Panc1 (cell line): ENCODE measurements around the gene CREB5. TPM values are rescaled to one million over a fixed set of nuclear protein-coding genes. Genes with fewer than 3 reads are reported as not detected.

Source experiments
- ATAC-seq: fragments of 200-7000 bp; cut with Tn5 transposase; 2 replicates; pipeline ENCODE4 v1.9.1; 2020; ENCODE audit warnings: mild to moderate bottlenecking, moderate library complexity
- BruUV-seq: library from RNA; stranded (reverse); fragments of 400-500 nt; replicated peaks from 2 replicates; lab custom pipeline; 2021; lab: Mats Ljungman, UMichigan
- CTCF ChIA-PET: fragments of 300-600 bp; sonication (Branson Sonifier 250); formaldehyde crosslinking; loops from one replicate; lab custom pipeline; 2022; ENCODE audit warnings: antibody characterized with exemption; lab: Charles Lee
- POLR2A ChIA-PET: fragments of 300-600 bp; sonication (Branson Sonifier 250); formaldehyde crosslinking; loops from one replicate; lab custom pipeline; 2022; ENCODE audit warnings: antibody characterized with exemption; lab: Charles Lee
- DNase-seq: peaks from one replicate; pipeline ENCODE4 v3.0.0-alpha.2; 2010; ENCODE audit warnings: low read depth, low spot score
- H3K27ac ChIP-seq: 2 replicates; pipeline ENCODE4 v1.5.1; 2011; ENCODE audit warnings: mild to moderate bottlenecking, low read length, inconsistent platforms
- H3K27me3 ChIP-seq: fragments of 200-500 bp; sonication (Bioruptor generic); 2 replicates; pipeline ENCODE4 v1.6.0; 2014; ENCODE audit warnings: low read length, inconsistent platforms; ENCODE audit not compliant: control insufficient read depth, insufficient read depth
- H3K36me3 ChIP-seq: fragments of 200-500 bp; sonication (Bioruptor generic); 2 replicates; pipeline ENCODE4 v1.5.1; 2014; ENCODE audit warnings: inconsistent platforms, mild to moderate bottlenecking, low read length, moderate library complexity; ENCODE audit not compliant: control insufficient read depth, insufficient read depth
- H3K4me1 ChIP-seq: 2 replicates; pipeline ENCODE4 v1.5.1; 2011; ENCODE audit warnings: inconsistent platforms, mild to moderate bottlenecking, low read length, moderate library complexity; ENCODE audit not compliant: control insufficient read depth, insufficient read depth
- H3K4me3 ChIP-seq, 2 experiments: 2 replicates each; pipeline ENCODE4 v1.5.1; 2011 to 2012; ENCODE audit warnings: low read depth in 2 of 2, low read length in 2 of 2, mild to moderate bottlenecking in 2 of 2, inconsistent platforms in 1 of 2, moderate library complexity in 1 of 2
- H3K9me3 ChIP-seq: fragments of 200-500 bp; sonication (Bioruptor generic); 2 replicates; pipeline ENCODE4 v1.5.1; 2014; ENCODE audit warnings: low read depth, mild to moderate bottlenecking, inconsistent platforms, low read length, moderate library complexity; ENCODE audit not compliant: control insufficient read depth, insufficient read depth
- POLR2AphosphoS5 ChIP-seq: IDR thresholded peaks from 2 replicates; pipeline ENCODE4 v1.6.1; 2012; ENCODE audit warnings: mild to moderate bottlenecking, low read depth, low read length, moderate library complexity
- SIN3A ChIP-seq: IDR thresholded peaks from 2 replicates; pipeline ENCODE4 v1.6.1; 2012; ENCODE audit warnings: low read depth, mild to moderate bottlenecking, low read length, moderate library complexity, borderline replicate concordance; ENCODE audit not compliant: insufficient read depth
- TCF7L2 ChIP-seq: IDR thresholded peaks from 2 replicates; pipeline ENCODE4 v1.6.1; 2011; ENCODE audit warnings: mild to moderate bottlenecking, low read depth, low read length, inconsistent platforms
- in situ Hi-C: cut with HindIII; loops from 2 replicates; pipeline ENCODE4 v1.10.0; 2016; ENCODE audit warnings: low sequenced_read_pairs, low pct_unique_long_range_greater_than_20kb
- intact Hi-C: fragments of 100-400 bp; cut with micrococcal nuclease; formaldehyde crosslinking; loops from one replicate; pipeline ENCODE4 v1.10.0; 2022; ENCODE audit not compliant: unreplicated experiment
- total RNA-seq: library from RNA; stranded (reverse); gene quantifications from one replicate; pipeline ENCODE4 v1.2.1, GENCODE V29; 2021; ENCODE audit not compliant: unreplicated experiment
- TF ChIP-seq, protein P1 (sequence below), 2 experiments: IDR thresholded peaks; 2 replicates each; pipeline ENCODE4 v1.6.1; 2011 to 2012; ENCODE audit warnings: low read depth in 2 of 2, control low read depth in 1 of 2, low read length in 1 of 2, mild to moderate bottlenecking in 1 of 2, moderate library complexity in 1 of 2; ENCODE audit not compliant: insufficient read depth in 1 of 2
- TF ChIP-seq, protein P2 (sequence below): fragments of 450-650 bp; IDR thresholded peaks from 2 replicates; pipeline ENCODE4 v1.5.1; 2017; ENCODE audit warnings: mild to moderate bottlenecking

The CREB5 gene
- total RNA-seq, 1 experiment from 2014 or later = 3.1 TPM

DNA sequence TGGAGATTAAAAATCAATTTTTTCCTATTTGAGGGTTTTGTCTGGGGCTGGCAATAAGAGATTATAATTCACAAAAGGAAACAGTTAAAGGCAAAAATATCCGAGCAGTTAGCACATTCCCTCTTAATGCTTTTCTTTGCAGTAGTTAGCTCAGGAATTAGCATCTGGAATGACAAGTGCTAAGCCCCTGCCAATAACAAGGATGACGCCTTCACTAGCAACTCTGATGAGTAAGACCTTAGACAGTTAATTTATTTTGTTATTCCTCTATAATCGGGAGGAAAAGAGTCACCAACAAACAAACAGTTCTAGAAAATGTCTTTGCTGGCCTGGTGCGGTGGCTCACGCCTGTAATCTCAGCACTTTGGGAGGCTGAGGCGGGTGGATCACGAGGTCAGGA lies 394.5 kb downstream of the CREB5 start:
- no peaks in the 10 kb centered on the region for H3K27me3 ChIP-seq
- ATAC-seq (no peak), DNase-seq (no peak)
- H3K4me1 ChIP-seq = no peaks in the 10 kb centered on the region
- no peaks in the 10 kb centered on the region for H3K36me3 ChIP-seq
- TF ChIP-seq POLR2AphosphoS5 (no peak), SIN3A (no peak), TCF7L2 (no peak)
- TF ChIP-seq, protein P1, sequence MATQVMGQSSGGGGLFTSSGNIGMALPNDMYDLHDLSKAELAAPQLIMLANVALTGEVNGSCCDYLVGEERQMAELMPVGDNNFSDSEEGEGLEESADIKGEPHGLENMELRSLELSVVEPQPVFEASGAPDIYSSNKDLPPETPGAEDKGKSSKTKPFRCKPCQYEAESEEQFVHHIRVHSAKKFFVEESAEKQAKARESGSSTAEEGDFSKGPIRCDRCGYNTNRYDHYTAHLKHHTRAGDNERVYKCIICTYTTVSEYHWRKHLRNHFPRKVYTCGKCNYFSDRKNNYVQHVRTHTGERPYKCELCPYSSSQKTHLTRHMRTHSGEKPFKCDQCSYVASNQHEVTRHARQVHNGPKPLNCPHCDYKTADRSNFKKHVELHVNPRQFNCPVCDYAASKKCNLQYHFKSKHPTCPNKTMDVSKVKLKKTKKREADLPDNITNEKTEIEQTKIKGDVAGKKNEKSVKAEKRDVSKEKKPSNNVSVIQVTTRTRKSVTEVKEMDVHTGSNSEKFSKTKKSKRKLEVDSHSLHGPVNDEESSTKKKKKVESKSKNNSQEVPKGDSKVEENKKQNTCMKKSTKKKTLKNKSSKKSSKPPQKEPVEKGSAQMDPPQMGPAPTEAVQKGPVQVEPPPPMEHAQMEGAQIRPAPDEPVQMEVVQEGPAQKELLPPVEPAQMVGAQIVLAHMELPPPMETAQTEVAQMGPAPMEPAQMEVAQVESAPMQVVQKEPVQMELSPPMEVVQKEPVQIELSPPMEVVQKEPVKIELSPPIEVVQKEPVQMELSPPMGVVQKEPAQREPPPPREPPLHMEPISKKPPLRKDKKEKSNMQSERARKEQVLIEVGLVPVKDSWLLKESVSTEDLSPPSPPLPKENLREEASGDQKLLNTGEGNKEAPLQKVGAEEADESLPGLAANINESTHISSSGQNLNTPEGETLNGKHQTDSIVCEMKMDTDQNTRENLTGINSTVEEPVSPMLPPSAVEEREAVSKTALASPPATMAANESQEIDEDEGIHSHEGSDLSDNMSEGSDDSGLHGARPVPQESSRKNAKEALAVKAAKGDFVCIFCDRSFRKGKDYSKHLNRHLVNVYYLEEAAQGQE (IDR thresholded peaks at IDR 0.05; ENCODE audit: insufficient read depth in 1 of 2, low read depth in 2 of 2, low read length in 1 of 2) = no peak
- TF ChIP-seq, protein P2, sequence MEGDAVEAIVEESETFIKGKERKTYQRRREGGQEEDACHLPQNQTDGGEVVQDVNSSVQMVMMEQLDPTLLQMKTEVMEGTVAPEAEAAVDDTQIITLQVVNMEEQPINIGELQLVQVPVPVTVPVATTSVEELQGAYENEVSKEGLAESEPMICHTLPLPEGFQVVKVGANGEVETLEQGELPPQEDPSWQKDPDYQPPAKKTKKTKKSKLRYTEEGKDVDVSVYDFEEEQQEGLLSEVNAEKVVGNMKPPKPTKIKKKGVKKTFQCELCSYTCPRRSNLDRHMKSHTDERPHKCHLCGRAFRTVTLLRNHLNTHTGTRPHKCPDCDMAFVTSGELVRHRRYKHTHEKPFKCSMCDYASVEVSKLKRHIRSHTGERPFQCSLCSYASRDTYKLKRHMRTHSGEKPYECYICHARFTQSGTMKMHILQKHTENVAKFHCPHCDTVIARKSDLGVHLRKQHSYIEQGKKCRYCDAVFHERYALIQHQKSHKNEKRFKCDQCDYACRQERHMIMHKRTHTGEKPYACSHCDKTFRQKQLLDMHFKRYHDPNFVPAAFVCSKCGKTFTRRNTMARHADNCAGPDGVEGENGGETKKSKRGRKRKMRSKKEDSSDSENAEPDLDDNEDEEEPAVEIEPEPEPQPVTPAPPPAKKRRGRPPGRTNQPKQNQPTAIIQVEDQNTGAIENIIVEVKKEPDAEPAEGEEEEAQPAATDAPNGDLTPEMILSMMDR = no peak
- CTCF ChIA-PET = no interaction called here
- no peaks in the 10 kb centered on the region for H3K9me3 ChIP-seq
- POLR2A ChIA-PET = no interaction called here
- intact Hi-C loops (no loop called here), in situ Hi-C loops (no loop called here)
- no peak overlapping the region for H3K4me3 ChIP-seq
- BruUV-seq = no TSS peak
- no peak overlapping the region for H3K27ac ChIP-seq

DNA sequence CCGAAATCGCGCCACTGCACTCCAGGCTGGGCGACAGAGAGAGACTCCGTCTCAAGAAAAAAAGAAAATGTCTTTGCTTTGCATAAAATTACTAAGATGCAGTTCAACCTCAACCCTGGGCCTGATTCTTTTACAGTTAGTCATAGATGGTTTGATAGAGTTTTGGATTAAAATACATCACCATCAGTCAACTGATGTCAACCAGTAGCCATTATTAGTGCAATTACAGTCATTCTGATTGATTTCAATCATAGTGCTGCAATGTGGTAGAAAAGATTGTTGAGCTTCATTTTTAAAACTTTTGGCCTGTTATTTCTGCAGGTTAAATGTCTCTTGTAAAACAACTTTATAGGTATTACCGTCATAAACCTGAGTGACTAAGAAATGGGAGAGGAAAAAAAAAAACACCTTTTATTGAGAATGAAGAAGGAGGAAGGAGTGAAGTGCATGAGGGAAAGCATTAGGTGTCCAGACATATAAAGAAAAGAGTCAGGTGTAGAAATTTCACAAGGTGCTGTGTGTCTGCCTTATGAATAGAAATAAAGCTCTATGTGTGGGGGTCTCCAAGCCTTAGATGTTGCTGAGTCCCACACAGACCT lies 395.2 kb downstream of the CREB5 start:
- CTCF ChIA-PET = no interaction called here
- H3K36me3 ChIP-seq = no peaks in the 10 kb centered on the region
- H3K27me3 ChIP-seq = no peaks in the 10 kb centered on the region
- ATAC-seq (no peak), DNase-seq (no peak)
- H3K4me1 ChIP-seq = no peaks in the 10 kb centered on the region
- no peak overlapping the region for H3K4me3 ChIP-seq
- TF ChIP-seq SIN3A = no peak
- TF ChIP-seq, protein P2 = no peak
- TF ChIP-seq, protein P1 (IDR thresholded peaks at IDR 0.05; ENCODE audit: insufficient read depth in 1 of 2, low read depth in 2 of 2, low read length in 1 of 2) = no peak
- POLR2A ChIA-PET = no interaction called here
- no TSS peak for BruUV-seq
- intact Hi-C loops = no loop called here
- in situ Hi-C loops = no loop called here
- no peaks in the 10 kb centered on the region for H3K9me3 ChIP-seq
- H3K27ac ChIP-seq = no peak overlapping the region
